Fibroblast of skin of back (primary cell): ENCODE measurements around the gene SP100.

Source experiments
- DNase-seq: peaks from one replicate; pipeline ENCODE4 v3.0.0-alpha.2; 2013

The SP100 gene

DNA sequence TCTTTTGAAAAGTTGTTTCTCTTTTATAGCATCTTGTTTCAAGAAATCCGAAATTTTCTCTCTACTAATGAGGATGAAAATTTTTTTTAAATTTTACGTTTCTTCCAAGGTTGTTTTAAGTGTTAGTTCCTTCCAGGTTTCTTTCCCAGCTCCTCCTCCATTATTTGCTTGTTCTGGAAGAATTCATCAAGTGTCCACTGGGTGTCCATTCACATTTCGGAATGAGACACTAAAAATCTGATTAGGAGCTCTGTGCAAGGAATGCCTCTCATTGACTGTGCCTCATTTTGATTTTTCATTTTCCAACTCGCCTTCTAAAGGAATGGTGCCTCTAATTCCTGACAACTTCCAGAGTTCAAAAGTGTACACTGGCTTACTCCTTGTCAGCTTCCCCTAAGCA is 6.1 kb downstream of the SP100 start:
- DNase-seq = no peak

DNA sequence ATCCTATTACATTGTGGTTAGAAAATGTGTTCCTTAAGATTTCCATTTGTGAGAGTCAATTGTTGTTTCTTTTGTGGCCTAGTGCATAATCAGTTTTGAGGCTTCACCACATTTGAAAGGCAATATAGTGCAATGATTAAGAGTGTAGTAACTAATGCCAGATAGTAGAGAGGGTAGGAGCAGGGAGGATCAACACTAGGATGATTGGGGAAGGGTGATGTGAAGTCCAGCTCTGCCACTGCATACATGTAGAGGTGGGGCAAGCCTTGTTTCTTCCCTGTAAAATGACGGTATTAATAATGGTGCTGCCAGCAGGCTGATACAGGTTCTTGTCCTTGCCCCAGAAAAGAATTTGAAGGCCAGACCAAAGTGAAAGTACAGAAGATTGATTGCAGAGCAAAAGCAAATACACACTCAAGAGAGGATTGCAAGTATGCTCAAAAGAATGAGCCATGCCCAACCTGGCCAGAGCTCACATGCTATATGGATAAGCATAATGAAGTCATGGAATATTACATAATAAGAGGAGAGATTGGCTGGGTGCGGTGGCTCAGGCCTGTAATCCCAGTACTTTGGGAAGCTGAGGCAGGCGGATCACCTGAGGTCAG is 8.0 kb downstream of the SP100 start:
- no peak for DNase-seq

DNA sequence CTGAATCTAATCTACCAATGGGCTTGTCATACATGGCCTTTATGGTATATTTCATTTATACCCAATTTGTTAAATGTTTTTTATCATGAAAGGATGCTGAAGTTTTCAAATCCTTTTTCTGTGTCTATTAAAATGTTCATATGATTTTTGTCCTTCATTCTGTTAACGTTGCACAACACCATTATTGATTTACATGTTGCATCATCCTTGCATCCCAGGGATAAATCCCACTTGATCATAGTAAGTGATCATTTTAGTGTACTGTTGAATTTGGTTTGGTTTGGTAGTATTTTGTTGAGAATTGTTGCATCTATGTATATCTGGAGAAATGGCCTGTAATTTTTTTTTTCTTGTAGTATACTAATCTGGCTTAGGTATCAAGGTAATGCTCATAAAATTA is 9.4 kb downstream of the SP100 start:
- no peak for DNase-seq

DNA sequence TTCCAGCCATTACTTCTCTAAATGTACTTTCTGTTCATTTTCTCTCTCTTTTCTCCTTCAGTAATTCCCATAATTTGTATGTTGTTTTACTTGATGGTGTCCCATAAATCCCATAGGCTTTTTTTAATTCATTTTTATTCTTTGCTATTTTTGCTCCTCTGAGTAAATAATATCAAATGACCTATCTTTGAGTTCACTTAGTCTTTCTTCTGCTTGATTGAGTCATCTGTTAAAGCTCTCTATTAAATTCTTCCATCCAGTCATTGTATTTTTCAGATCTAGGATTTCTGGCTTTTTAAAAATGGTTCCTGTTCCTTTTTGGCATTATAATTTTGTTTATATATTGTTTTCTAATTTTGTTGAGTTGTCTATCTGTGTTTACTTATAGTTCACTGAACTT is 13.5 kb downstream of the SP100 start:
- no peak for DNase-seq

DNA sequence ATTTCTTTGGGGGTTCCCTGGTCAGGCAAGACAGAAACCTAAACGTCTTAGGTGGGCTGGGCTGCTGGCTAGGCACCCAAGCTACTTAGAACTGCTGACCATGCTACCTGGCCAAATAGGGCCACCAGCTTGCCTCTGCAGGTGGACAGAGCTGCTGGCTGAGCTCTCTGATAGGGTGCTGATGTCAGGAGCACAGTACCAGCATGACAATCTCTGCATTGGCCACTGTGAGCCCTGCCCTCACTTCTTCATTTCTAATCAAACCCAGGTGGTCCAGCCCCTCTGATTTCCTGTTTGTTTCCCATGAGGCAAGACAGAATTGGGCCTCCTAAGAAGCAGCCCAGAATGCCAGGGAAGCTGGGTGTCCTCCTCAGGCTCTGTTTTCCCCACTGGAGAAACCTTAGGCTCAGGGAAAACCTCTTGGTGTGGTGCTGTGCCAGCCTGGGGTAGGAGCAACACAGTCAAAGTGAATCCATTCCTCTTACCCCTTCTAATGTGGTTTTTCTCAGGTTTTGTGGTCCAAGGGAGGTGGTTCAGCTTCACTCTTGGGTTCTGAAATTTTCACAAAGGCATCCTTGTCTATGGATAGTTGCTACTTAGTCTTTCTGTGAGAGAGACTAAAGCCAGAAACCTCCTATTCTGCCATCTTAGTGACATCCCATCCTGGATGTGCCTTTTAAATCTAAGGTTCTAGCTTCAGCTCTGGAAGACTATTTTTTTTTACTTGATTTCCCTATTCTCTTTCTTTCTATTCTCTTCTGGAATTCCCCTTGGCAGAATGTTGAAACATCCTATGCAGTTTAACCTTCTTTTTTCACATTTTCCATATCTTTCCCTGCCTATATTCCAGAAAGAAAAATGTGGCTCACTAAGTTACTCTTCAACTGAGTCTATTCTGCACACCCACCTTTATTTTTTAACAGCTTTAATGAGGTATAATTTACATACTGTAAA is 15.2 kb downstream of the SP100 start:
- no peak for DNase-seq

DNA sequence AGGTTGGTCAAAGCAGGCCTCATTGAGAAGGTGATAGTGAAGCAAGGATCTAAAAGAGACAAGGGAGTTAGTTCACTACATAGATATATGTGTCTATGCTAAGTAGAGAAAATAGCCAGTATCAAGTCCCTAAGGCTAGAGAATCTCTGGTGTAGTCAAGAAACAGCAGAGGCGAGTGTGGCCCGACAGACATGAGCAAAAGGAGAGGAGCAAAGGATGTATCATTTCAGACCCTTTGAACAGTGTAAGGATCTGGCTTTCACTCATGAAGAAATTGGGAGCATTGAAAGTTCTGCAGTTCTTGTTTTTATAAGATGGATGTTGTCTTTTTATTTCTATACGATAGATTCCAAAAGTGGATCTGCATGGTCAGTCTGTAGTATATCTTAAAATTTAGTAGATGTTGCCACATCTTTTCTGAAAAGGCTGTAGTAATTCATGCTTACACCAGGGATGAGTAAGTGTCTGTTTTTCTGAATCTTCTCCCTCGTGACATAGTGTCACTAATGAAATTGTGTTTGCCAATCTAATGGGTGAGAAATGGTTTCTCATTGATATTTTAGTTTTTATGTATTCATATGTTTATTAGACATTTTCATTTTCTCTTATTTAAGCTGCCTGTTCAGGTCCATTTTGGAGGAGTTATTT is 18.8 kb downstream of the SP100 start:
- no peak for DNase-seq

DNA sequence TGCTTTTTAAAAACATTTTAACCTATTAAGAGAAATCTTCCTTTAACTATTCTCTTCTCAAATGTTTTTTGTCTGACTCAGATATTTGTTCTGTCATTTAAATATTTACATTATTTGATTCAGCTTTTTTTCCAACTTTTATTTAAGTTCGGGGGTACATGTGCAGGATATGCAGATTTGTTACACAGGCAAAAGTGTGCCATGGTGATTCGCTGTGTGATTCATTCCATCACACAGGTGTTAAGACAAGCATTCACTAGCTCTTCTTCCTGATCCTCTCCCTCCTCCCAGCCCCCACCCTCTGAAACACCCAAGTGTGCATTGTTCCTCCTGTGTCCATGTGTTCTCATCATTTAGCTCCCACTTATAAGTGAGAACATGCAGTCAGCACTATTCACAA is 19.4 kb downstream of the SP100 start:
- no peak for DNase-seq

DNA sequence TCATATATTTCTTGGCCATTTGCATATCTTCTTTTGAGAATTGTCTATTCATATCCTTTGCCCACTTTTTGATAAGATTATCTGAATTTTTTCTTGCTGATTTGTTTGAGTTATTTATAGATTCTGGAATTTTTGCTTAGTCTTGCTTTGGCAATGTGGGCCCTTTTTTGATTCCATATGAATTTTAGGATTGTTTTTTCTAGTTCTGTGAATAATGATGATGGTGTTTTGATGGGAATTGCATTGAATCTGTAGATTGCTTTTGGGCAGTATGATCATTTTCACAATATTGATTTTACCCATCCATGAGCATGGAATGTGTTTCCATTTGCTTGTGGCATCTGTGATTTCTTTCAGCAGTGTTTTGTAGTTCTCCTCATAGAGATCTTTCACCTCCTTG is 23.1 kb downstream of the SP100 start:
- DNase-seq = peak; percentile 79

DNA sequence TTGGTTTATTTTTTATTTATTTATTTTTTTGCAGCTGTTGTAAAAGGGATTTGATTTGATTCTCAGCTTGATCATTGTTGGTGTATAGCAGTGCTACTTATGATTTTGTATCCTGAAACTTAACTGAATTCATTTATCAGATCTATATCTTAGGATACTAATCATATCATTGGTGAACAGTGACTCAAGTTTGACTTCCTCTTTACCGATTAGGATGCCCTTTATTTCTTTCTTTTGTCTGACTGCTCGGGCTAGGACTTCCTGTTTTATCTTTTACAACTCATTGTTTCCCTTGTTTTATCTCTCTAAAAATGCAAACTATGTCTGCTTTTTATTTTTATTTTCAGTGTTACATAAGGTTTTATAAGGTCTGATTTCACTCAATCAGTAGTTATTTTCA is 23.6 kb downstream of the SP100 start:
- DNase-seq = peak; percentile 22

DNA sequence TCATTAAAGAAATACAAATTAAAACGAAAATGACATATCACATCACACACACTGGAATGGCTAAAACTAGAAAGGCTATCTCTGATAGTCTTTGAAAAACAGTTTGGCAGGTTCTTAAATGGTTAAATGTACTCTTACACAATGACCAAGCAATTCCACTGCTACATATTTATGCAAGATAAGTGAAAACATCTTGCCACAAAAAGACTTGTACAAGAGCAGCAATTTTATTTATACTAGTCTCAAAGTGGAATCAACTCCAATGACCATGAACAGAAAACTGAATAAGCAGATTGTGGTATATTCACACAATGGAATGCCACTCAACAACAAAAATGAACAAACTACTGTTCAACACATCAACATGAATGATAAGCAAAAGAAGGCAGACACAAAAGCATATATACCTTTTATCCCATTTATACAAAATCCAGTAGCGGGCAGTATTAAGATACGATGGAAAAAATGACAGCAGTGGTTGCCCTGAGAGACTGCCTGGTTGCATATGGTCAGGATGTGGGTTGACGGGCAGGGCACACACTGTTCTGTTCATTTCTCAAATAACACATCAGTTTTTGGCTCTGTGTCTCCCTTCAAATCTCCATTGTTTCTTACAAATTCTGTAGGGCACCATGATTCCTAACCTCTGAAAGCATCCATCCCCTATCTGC is 25.4 kb downstream of the SP100 start:
- DNase-seq = peak; percentile 67

DNA sequence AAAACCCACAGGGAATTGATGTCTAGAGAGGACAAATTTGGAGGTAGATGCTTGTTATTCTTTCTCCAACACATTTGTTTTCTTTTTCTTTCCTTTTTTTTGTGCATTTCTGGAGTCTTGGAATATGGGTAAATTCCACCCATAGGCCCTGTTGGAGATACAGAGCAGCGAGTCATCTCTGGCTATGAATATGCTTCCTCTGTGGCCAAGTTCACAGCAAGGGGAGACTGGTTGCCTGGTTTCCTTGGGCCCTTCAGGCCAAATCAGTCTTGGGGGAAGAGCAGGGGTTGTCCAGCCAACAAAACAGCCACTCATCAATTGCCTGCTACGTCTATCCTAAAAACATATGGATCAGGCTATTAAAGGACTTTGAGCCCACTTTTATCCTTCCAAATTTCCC is 27.5 kb downstream of the SP100 start:
- peak; percentile 90 for DNase-seq

DNA sequence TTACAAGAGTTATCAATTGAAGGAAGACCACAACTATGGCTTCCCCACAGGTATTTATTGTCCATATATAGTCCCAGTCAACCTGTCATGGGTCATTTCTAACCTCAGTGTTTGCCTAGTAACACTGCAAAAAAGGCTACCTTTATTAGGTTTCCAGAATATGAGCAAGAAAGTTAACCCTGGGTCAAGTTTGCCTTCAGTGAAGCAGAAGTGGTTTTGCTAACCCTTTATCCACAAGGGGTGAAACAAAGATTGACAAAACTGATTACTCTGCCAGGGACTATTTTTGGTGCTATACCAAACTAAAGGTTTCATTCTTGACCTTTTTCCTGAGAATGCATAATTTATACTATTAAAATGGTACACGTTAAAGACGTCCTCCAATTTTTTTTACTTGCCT is 28.8 kb downstream of the SP100 start:
- DNase-seq = no peak

DNA sequence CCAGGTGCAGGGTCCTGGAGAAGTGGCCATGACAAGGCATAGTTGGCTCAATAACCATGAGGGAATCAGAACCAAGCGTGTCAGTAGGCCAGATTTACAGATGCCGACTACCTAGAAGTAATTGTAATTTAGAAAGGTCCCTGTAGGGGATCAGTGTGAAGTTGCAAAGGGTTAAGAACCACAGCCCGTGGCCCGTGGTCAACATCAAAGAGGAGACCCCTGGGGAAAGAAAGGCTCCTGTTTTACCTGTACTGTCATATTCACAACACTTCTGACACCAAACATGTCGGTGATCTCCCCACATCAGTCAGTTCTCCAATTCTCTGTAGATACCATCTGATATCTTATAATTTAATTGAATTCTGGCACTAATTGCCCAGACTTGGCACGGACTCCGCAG is 31.0 kb downstream of the SP100 start:
- no peak for DNase-seq

DNA sequence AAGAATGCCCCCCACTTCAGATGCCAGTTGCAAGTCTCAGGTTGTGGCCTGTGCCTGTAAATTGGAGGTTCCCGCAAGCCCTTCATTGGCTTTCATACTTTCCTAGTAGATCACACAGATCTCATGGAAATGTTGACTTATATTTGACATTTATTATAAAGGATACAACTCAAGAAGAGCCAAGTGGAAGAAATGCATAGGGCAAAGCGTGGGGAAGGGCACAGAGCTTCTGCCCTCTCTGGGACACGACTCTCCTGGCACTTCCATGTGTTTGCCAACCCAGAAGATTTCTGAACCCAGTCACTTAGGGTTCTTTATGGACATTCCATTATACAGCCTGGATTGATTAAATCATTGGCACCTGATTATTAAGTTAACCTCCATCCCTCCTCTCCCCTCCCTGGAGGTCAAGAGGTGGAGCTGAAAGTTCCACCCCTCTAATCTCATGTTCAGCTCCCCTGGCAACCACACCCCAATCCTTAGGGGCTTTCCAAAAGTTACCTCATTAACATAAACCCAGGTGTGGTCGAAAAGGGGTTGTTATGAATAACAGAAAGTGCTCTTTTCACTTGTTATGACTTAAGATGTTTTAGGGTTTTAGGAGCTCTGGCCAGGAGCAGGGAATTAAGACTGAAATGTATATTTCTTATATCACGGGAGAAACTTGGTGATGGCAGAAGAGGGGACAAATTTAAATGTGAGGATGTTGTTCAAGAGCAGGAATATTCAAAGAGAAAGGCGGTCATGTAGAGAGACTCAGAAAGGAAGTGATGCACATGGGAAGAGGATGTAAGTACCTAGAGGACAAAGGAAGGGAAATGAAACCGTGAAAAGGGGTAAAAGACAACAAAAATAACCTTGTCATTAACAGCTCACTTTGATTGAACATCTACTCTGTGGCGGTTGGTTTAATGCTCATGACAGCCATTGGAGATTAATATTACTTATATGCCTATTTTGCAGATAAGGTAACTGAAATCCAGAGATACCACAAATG is 31.8 kb downstream of the SP100 start:
- no peak for DNase-seq

DNA sequence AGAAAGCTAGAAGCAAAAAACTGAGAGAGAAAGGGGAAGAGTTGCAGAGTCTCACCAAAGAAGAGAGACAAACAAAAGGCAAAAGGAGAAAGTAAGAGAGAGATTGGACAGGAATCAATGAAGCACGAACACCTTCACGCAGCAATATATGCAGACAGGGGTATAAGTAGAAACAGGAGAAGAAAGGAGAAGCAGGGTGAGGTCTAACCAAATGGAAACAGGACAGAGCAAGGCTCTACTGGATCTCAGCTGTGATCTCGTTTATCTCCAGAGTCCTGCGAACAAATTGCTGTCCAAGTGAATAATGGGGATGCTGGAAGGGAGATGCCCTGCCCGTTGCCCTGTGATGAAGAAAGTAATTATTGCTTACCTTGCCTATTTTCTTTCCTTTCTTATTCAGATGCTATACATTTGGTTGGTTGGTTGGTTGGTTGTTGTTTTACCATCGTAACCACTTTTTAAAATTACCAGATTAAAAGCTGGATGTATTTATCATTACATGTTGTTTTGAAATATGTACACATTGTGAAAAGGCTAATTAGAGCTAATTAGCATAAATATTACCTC is 34.0 kb downstream of the SP100 start:
- DNase-seq = no peak

DNA sequence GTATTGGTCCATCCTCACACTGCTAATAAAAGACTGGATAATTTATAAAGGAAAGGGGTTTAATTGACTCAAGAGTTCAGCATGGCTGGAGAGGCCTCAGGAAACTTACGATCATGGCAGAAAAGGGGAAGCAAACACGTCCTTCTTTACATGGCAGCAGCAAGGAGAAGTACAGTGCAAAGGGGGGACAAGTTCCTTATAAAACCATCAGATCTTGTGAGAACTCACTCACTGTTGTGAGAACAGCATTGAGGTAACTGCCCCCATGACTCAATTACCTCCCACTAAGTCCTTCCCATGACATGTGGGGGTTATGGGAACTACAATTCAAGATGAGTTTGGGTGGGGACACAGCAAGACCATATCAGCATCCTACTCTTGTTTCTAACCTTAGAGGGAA is 37.0 kb downstream of the SP100 start:
- DNase-seq = no peak

DNA sequence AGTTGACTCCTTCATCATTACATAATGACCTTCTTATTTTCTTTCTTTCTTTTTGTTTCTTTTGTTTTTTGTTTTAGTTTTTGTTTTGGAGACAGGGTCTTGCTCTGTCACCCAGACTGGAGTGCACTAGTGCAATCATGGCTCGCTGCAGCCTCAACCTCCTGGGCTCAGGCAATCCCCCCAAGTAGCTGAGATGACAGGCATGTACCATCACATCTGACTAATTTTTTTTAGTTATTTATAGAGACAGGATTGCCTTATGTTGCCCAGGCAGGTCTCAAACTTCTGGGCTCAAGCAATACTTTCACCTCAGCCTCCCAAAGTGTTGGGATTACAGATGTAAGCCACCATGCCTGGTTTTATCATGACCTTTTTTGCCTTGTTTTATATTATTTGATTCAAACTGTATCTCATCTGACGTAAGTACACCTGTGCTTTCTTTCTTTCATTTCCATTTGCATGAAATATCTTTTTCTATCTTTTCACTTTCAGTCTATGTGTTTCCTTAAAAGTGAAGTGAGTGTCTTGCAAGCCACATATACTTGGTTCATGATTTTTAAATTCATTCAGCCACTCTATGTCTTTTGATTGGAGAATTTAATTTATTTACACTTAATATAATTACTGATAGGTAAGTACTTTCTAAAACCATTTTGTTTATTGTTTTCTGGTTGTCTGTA is 39.1 kb downstream of the SP100 start:
- no peak for DNase-seq

DNA sequence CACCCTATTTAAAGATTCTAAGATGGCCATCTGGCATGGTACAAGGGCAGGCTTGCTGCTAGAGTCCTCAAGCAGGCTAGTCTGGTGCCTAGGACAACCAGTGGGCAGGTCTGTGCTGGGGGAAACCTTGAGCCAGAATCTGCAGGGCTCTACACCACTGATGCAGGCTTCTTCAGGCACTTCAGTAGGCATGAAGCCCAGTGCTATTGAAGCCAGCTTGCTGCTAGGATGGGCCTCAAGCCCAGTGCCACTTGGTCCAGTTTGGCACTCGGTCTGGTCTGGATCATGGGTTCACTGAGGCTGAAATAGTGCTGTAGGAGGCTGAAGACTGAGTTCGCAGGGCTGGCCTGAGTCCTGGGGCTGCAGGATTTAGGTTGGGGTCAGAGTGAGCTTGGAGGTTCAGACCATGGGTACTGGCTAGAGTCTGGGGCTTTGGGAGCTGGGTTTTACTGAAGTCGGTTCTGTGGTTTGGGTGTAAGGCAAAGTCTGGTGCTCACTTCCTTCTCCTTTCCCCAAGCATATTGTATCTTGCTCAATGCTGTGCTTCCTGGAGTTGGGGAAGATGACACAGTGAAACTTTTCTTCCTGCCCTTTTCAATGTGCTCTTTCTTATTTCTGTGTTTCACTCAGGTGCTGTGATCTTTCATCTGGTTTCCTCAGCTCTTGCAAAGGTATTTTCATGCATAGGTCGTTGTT is 41.2 kb downstream of the SP100 start:
- no peak for DNase-seq

DNA sequence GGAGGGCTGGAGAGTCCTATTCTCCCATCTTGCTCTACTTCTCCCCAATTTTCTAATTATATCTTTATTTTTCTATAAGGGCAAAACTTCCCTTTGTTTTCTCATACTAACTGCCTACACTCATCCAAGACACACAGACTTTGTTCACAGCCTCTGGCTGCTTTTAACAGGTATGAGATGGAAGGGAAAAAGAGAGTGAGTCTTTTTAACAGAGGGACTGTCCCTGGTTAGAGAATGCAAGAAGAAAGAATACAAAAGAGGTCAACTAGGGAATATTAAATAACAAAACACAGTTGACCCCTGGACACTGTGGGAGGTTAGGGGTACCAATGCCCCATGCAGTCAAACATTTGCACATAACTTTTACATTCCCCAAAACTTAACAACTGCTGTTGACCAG is 41.8 kb downstream of the SP100 start:
- DNase-seq = no peak

DNA sequence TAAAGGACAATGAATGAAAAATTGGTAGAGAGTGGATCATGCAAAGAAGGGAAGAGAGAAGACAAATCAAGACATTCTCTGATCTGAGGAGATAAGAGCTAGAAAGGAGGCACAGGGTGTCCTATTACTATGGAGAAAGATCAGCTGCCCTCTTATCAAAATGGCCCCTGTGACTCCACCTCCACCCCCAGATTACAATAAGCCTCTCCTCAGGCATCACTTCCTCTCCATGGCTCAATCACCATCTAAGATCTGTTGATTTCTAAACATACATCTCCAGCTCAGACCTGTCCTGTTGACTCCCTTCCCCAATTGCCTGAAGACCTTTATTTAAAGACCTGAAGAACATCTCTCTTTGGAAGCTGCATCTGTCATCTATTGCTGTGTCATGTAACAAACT is 43.2 kb downstream of the SP100 start:
- no peak for DNase-seq
